Epithelial cell of esophagus (primary cell): ENCODE data around the gene RSPO4.

Source experiments
- DNase-seq: peaks from one replicate; pipeline ENCODE4 v3.0.0; 2010; ENCODE audit warnings: low read depth
- H3K4me3 ChIP-seq: 2 replicates; pipeline ENCODE4 v1.5.1; 2011; ENCODE audit warnings: mild to moderate bottlenecking, low read length, control low read depth
- CTCF ChIP-seq: IDR thresholded peaks from 2 replicates; pipeline ENCODE4 v1.5.1; 2011; ENCODE audit warnings: low read depth, mild to moderate bottlenecking, low read length, control low read depth, inconsistent platforms; ENCODE audit not compliant: insufficient read depth; ENCODE audit errors: missing control alignments

Gene RSPO4

GRCh38 chr20:946826-947225 lies 55.3 kb downstream of the RSPO4 start:
- H3K4me3 ChIP-seq, result no peak overlapping the region
- no peak for TF ChIP-seq CTCF
- no peak for DNase-seq

GRCh38 chr20:945841-946240 lies 56.3 kb downstream of the RSPO4 start:
- no peak for DNase-seq
- no peak for TF ChIP-seq CTCF
- H3K4me3 ChIP-seq, result no peak overlapping the region

GRCh38 chr20:944774-945410 lies 57.2 kb downstream of the RSPO4 start:
- no peak for TF ChIP-seq CTCF
- DNase-seq, result no peak
- H3K4me3 ChIP-seq, result no peak overlapping the region

GRCh38 chr20:944148-944547 lies 58.0 kb downstream of the RSPO4 start:
- no peak overlapping the region for H3K4me3 ChIP-seq
- no peak for DNase-seq
- TF ChIP-seq CTCF, result no peak

- H3K4me3 ChIP-seq, result no peak overlapping the region
- DNase-seq, result no peak
- no peak for TF ChIP-seq CTCF
Observed at GRCh38 chr20:942611-943010, 59.5 kb downstream of the RSPO4 start.

- no peak for TF ChIP-seq CTCF
- no peak for DNase-seq
- H3K4me3 ChIP-seq, result no peak overlapping the region
Observed at GRCh38 chr20:940926-941325, 61.2 kb downstream of the RSPO4 start.

GRCh38 chr20:939606-940005 lies 62.5 kb downstream of the RSPO4 start:
- DNase-seq, result no peak
- TF ChIP-seq CTCF, result no peak
- no peak overlapping the region for H3K4me3 ChIP-seq
